Keratinocyte (primary cell): Measurements from ENCODE around the gene DAGLA. TPM values are rescaled to one million over a fixed set of nuclear protein-coding genes. Genes with fewer than 3 reads are reported as not detected.

Source experiments
- DNase-seq: peaks from one replicate; pipeline ENCODE4 v3.0.0-alpha.2; 2011; ENCODE audit warnings: low read depth, missing footprints, low spot score
- FAIRE-seq: peaks from 2 replicates; lab custom pipeline; 2011; peaks lifted over from hg19 to GRCh38; lab: Jason Lieb, UNC
- H2AFZ ChIP-seq: 2 replicates; pipeline ENCODE4 v1.6.0; 2012; ENCODE audit warnings: low read length, control low read depth, inconsistent platforms; ENCODE audit not compliant: control insufficient read depth
- H3K27ac ChIP-seq: 2 replicates; pipeline ENCODE4 v1.5.1; 2011; ENCODE audit warnings: low read length; ENCODE audit not compliant: control insufficient read depth, insufficient read depth
- H3K27me3 ChIP-seq: 3 replicates; pipeline ENCODE4 v1.6.0; 2011; ENCODE audit warnings: low read length; ENCODE audit not compliant: control insufficient read depth, insufficient read depth; ENCODE audit errors: extremely low read depth
- H3K36me3 ChIP-seq, 2 experiments: 2 replicates in 1 of 2; 3 replicates in 1 of 2; pipeline ENCODE4 v1.5.1; 2011; ENCODE audit warnings: low read length in 2 of 2, mild to moderate bottlenecking in 1 of 2; ENCODE audit not compliant: control insufficient read depth in 2 of 2, insufficient read depth in 2 of 2; ENCODE audit errors: extremely low read depth in 1 of 2
- H3K4me1 ChIP-seq: 3 replicates; pipeline ENCODE4 v1.5.1; 2011; ENCODE audit warnings: low read length; ENCODE audit not compliant: control insufficient read depth, insufficient read depth; ENCODE audit errors: extremely low read depth
- H3K4me2 ChIP-seq: 3 replicates; pipeline ENCODE4 v1.6.0; 2011; ENCODE audit warnings: low read depth, low read length; ENCODE audit not compliant: control insufficient read depth, insufficient read depth; ENCODE audit errors: extremely low read depth
- H3K4me3 ChIP-seq, 3 experiments: fragments of 200-600 bp in 1 of 3; sonication (generic) in 1 of 3; 2 replicates in 2 of 3; 3 replicates in 1 of 3; pipeline ENCODE4 v1.5.1; 2011 to 2016; ENCODE audit warnings: low read length in 3 of 3, mild to moderate bottlenecking in 3 of 3, control low read depth in 2 of 3, inconsistent platforms in 1 of 3, low read depth in 1 of 3, mixed read lengths in 1 of 3, mixed run types in 1 of 3, moderate library complexity in 1 of 3; ENCODE audit not compliant: control insufficient read depth in 2 of 3, insufficient read depth in 2 of 3; ENCODE audit errors: extremely low read depth in 1 of 3
- H3K79me2 ChIP-seq: 2 replicates; pipeline ENCODE4 v1.6.0; 2012; ENCODE audit warnings: low read length; ENCODE audit not compliant: control insufficient read depth, insufficient read depth
- H3K9ac ChIP-seq: 3 replicates; pipeline ENCODE4 v1.6.0; 2011; ENCODE audit warnings: low read length; ENCODE audit not compliant: control insufficient read depth, insufficient read depth; ENCODE audit errors: extremely low read depth
- H3K9me1 ChIP-seq: 3 replicates; pipeline ENCODE4 v1.6.0; 2011; ENCODE audit warnings: low read length; ENCODE audit not compliant: control insufficient read depth, insufficient read depth; ENCODE audit errors: extremely low read depth
- H3K9me3 ChIP-seq: 2 replicates; pipeline ENCODE4 v1.5.1; 2012; ENCODE audit warnings: low read depth, low read length; ENCODE audit not compliant: control insufficient read depth
- H4K20me1 ChIP-seq: 3 replicates; pipeline ENCODE4 v1.6.0; 2011; ENCODE audit warnings: low read length; ENCODE audit not compliant: control insufficient read depth, insufficient read depth; ENCODE audit errors: extremely low read depth
- CTCF ChIP-seq, 3 experiments: IDR thresholded peaks in 1 of 3; conservative IDR thresholded peaks in 1 of 3; optimal IDR thresholded peaks in 1 of 3; 2 replicates in 2 of 3; 3 replicates in 1 of 3; pipeline versions ENCODE3 to v1.5.1; 2011; ENCODE audit warnings: low read length in 3 of 3, mild to moderate bottlenecking in 3 of 3, moderate library complexity in 2 of 3, control low read depth in 1 of 3, inconsistent platforms in 1 of 3; ENCODE audit not compliant: insufficient read depth in 2 of 3; ENCODE audit errors: extremely low read depth in 1 of 3
- EZH2 ChIP-seq: IDR thresholded peaks from one replicate; pipeline ENCODE4 v1.6.1; 2012; ENCODE audit warnings: inconsistent platforms, mild to moderate bottlenecking, low read length, moderate library complexity
- dilution Hi-C: fragments of 300-500 bp; cut with MboI; formaldehyde crosslinking; loops from one replicate; pipeline ENCODE4 v1.7.0; 2020; ENCODE audit warnings: low sequenced_read_pairs; ENCODE audit not compliant: extremely low pct_ligation_motif_present
- polyA plus RNA-seq, 5 experiments: library from polyadenylated mRNA; depleted of rRNA in 3 of 5; stranded (reverse) in 3 of 5; stranded (forward) in 1 of 5; unstranded in 1 of 5; fragments of >200 nt; gene quantifications; 1 replicate in 1 of 5; 2 replicates in 3 of 5; 3 replicates in 1 of 5; pipeline versions ENCODE4 v1.2.1 to v1.2.3, GENCODE V29; 2011 to 2012; ENCODE audit warnings: missing spikeins in 2 of 5, low read depth in 1 of 5, low replicate concordance in 1 of 5

Gene DAGLA
- polyA plus RNA-seq, 1 donor (not counting 4 experiments of a cell fraction or from before 2014, with no cell fraction given) = 0.03 TPM

GRCh38 chr11:61771195-61771894 is 91.2 kb downstream of the DAGLA start:
- Histone ChIP-seq H3K4me3 (no peak overlapping the region), H3K9me3 (no peaks in the 10 kb centered on the region), H2AFZ (no peak overlapping the region), H3K4me1 (peaks cover 3% of the 10 kb centered on the region), H3K27me3 (no peaks in the 10 kb centered on the region), H3K36me3 (no peaks in the 10 kb centered on the region), H3K79me2 (no peaks in the 10 kb centered on the region), H3K9me1 (no peaks in the 10 kb centered on the region), H3K27ac (no peak overlapping the region), H3K4me2 (no peak overlapping the region), H4K20me1 (no peaks in the 10 kb centered on the region), H3K9ac (no peak overlapping the region)
- dilution Hi-C loops = no loop called here
- FAIRE-seq (no peak), DNase-seq (no peak)
- TF ChIP-seq EZH2 (no peak), CTCF (optimal IDR thresholded peaks at IDR 0.05 in 1 of 3, IDR thresholded peaks at IDR 0.05 in 1 of 3, conservative IDR thresholded peaks at IDR 0.05 in 1 of 3; ENCODE audit: extremely low read depth in 1 of 3, insufficient read depth in 2 of 3, low read length in 3 of 3) (no peak)

- no peak for DNase-seq
- Histone ChIP-seq H3K79me2 (no peaks in the 10 kb centered on the region), H3K4me1 (peaks cover 3% of the 10 kb centered on the region), H3K9me3 (no peaks in the 10 kb centered on the region), H3K9ac (no peak overlapping the region), H4K20me1 (no peaks in the 10 kb centered on the region), H2AFZ (no peak overlapping the region), H3K9me1 (no peaks in the 10 kb centered on the region), H3K27me3 (no peaks in the 10 kb centered on the region), H3K4me2 (no peak overlapping the region), H3K36me3 (no peaks in the 10 kb centered on the region), H3K4me3 (no peak overlapping the region), H3K27ac (no peak overlapping the region)
- TF ChIP-seq CTCF (optimal IDR thresholded peaks at IDR 0.05 in 1 of 3, IDR thresholded peaks at IDR 0.05 in 1 of 3, conservative IDR thresholded peaks at IDR 0.05 in 1 of 3; ENCODE audit: extremely low read depth in 1 of 3, insufficient read depth in 2 of 3, low read length in 3 of 3) (no peak), EZH2 (no peak)
- FAIRE-seq = no peak
- dilution Hi-C loops = no loop called here
Observed at GRCh38 chr11:61771985-61772455, 91.8 kb downstream of the DAGLA start.
